Stimulated activated CD8-positive, alpha-beta memory T cell treated with anti-CD3 and anti-CD28 coated beads, Interleukin-2, amount 100 ng/mL, for 1 hour (primary cell): ENCODE results near the gene LRRC41.
"Not testable (repeated sequence)": the region's sequence is repeated elsewhere in the genome, so short reads cannot be mapped to it uniquely, and the experiment has no call there.

Experiments used
- DNase-seq, 2 donors: peaks; one replicate each; pipeline ENCODE4 v3.0.0-alpha.2; 2020; ENCODE audit warnings: low read depth in 2 of 2

The LRRC41 gene, protein sequence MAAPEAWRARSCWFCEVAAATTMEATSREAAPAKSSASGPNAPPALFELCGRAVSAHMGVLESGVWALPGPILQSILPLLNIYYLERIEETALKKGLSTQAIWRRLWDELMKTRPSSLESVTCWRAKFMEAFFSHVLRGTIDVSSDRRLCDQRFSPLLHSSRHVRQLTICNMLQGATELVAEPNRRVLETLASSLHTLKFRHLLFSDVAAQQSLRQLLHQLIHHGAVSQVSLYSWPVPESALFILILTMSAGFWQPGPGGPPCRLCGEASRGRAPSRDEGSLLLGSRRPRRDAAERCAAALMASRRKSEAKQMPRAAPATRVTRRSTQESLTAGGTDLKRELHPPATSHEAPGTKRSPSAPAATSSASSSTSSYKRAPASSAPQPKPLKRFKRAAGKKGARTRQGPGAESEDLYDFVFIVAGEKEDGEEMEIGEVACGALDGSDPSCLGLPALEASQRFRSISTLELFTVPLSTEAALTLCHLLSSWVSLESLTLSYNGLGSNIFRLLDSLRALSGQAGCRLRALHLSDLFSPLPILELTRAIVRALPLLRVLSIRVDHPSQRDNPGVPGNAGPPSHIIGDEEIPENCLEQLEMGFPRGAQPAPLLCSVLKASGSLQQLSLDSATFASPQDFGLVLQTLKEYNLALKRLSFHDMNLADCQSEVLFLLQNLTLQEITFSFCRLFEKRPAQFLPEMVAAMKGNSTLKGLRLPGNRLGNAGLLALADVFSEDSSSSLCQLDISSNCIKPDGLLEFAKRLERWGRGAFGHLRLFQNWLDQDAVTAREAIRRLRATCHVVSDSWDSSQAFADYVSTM

DNA sequence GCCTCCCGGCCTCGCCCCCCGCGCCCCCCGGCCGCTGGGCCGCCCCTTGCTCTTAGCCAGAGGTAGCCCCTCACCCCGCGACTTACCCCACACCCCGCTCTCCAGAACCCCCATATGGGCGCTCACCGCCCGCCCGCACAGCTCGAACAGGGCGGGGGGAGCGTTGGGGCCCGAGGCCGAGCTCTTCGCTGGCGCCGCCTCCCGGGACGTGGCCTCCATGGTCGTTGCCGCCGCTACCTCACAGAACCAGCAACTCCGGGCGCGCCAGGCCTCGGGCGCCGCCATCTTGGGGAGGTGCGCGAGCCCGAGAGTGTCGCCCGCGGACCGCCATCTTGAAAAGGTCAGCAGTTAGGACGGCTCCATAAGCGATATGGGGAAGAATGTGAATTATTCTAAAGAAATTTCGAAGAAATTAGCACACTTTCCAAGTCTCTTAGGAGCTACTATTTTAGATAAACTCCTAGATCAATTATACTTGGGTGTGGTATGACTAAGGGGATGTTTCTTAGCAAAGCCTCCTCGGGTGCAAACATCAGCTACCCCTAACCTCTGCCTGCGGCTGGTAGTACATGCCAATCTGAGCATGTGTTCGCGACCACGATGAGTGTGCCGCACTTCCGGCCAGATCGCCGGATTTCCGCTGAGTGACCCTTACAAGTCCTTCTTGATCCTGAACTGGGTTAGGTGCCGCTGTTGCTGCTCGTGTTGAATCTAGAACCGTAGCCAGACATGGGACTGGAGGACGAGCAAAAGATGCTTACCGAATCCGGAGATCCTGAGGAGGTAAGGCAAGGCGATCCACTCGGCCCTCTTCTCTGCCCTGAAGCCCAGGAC, at the start of gene LRRC41, which contains the start of gene UQCRH:
TSS of gene LRRC41 (minus strand) at position 579 of the 834 bp plus-strand sequence. CDS start at position 285, 294 bp downstream.
TSS of gene UQCRH (plus strand) at position 661 of the 834 bp plus-strand sequence. CDS start at position 730, 69 bp downstream.
- DNase-seq = peak; percentile 86 to 88

DNA sequence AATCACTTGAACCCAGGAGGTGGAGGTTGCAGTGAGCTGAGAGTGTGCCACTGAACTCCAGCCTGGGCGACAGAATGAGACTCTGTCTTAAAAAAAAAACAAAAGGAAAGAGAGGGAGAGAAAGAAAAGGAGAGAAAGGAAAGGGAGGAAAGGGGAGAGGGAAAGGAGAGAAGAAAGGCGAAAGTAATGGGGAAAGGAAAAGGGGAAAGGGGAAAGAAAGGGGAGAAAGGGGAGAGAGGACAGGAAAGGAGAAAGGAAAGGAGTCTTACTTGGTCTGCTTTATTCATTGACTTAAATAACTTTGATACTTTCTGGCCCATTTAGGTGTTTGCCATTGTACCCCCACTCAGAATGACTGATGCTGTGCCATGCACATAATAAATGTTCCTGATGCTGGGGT, 48.9 kb upstream of the LRRC41 start:
- no peak for DNase-seq

DNA sequence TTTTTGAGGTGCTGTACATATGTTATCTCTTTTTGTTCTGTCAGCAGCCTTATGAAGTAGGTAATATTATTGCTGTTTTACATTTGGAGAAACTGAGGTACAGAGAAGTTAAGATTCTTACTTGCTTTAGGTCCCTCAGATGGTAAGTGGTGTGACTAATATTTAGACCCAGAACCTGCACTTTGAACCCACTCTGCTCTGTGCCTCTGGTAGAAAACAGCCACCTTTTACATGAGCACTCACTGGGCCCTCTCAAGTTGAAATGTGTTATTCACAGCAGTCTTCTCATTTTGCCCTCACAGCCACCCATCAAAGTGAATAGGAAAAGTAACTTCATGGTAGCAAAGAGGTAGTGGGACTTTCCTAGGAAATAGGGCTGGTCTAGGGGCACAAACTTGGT, 41.9 kb upstream of the LRRC41 start:
- DNase-seq = no peak

DNA sequence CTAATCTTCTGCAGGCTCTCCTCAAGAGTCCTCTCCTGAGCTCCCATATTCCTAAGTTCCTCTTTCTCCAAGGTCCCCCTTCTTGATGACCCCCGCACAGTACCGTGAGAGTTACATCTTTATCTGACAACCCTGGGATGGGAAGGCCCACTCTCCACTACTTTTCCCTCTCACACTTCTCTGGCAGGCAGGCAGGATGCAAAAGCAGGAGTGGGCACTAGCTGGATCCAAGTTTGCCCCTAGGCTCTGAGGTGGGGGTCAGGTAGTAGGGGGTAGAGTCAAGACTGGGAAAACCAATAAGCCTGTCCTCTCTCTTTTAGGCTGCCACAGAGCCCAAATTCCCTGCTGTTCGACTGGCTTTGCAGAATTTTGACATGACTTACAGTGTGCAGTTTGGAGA, 41.1 kb upstream of the LRRC41 start:
- no peak for DNase-seq

DNA sequence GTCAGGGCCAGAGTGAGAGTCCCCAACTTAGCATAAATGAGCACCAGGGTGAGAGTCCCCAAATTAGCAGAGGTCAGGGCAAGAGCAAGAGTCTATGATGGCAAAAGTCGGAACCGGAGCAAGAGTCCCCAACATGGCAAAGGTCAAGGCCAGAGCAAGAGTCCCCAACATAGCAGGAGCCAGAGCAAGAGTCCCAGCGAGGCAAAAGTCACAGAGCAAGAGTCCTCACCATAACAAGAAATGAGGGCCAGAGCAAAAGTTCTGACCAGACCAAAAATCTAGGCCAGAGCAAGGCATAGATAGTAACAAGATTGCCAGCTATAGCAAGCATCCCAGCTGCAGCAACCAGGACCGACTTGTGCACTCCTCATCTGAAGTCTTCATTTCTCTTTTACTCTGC, 40.3 kb upstream of the LRRC41 start:
- no peak for DNase-seq

DNA sequence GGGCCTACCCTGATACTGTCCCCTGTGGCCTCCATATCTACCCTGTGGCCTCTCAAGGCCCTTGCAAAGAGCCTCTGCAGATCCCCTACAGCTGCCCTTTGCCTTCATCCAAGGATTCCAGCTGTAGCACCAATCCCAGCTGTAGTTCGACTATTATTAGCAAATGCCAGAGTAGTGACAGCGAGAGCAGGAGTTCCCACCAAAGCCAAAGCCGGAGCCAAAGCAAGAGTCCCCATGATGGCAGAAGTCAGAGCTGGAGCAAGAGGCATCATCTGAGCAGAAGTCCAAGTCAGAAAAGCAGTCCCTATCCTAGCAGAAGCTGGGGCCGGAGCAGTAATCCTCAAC, 39.9 kb upstream of the LRRC41 start:
- DNase-seq = no peak

DNA sequence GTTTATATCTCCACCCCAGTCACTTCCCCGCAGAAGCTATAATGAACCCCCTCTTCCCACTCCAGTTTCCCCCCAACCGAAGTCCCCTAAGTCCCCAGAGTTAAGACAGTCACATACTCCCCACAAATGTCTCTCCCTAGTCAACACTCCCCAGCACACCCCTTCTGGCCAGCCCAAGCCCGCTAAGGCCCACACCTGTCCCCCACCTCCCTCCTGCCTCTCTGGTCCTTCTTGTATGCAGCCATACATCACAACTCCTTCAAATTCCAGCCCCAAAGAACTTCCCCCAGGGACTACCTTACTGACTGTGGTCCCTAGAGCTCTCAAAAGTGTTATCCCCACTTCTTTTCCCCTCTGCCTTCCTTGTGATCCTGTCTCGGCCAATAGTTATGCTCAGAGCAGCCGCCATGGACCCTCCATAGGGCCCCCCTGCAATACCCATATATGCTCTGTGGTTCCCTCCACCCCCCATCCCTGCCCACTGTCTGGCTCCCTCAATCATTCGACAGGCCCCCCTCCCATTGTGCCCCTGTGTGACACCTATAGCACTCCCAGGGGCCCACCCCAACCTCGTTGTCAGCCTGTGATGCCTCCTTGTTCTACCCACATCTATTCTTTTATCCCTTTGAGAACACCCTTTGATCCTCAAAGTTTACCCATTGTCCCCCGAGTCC, 39.4 kb upstream of the LRRC41 start:
- no peak for DNase-seq

DNA sequence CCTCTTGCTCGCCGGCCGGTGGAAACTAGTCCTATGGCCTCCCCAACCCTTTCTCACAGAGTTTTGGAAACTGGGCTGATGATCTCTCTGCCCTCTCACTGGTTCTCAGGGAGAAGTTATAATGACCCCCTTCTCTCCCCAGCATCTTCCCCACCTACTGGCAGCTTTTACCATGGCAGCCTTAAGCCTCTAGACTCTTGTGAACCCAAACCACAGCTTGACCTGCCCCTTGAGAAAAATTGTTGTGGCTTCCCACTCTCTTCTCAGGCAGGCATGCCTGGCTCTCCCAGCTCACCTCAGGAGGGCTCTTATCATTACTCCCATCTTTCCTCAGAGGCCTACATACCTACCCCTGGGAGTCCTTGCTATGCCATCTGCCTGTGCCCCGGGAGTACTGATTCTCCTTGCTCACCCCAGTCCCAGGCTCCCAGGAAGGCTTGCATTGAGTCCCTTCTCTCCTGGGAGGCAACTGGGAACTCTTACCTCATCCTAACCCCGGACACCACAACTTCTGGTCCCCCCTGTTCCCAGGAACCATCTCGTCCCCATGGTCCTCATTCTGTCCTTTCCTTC, 38.8 kb upstream of the LRRC41 start:
- no peak for DNase-seq

DNA sequence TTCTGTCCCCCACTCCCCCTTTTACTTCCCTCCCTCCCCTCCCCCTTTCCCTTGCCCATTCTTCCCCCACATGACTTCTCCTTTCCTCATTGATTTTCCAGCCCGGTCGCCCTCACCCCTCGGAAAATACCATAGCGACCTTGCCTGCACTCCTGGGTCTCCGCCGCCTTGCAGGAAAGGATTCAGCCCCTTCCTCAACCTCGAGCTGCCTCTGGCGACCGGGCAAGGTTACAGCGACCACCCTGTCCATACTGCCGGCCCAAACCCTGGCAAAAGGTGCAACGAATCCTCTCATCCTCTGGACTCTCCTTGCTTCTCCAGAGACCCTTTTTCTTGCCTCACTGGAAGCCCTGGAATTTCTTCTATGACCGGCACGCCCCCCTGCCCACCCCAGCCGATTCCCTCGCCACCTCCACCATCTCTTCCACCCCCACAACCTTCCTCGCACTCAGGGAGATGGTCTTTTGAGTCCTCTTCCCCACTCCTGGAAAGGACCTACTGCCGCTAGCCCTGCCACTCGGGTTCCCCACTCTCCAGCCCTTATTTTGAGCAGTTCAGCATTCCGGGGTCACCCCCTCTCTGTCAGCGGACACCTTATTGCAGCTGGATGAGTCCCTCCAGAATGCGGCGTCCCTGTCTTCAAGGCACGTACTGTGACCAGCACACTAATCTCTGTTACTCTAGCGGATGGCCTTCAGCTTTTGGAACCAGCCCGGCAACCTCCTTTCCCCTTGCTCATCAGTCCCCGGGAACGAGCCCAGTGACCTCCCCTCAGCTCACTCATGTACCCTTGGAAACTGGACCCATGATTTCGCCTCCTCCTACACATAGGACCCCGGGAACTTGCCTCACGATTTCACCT, 38.0 kb upstream of the LRRC41 start:
- DNase-seq = no peak

DNA sequence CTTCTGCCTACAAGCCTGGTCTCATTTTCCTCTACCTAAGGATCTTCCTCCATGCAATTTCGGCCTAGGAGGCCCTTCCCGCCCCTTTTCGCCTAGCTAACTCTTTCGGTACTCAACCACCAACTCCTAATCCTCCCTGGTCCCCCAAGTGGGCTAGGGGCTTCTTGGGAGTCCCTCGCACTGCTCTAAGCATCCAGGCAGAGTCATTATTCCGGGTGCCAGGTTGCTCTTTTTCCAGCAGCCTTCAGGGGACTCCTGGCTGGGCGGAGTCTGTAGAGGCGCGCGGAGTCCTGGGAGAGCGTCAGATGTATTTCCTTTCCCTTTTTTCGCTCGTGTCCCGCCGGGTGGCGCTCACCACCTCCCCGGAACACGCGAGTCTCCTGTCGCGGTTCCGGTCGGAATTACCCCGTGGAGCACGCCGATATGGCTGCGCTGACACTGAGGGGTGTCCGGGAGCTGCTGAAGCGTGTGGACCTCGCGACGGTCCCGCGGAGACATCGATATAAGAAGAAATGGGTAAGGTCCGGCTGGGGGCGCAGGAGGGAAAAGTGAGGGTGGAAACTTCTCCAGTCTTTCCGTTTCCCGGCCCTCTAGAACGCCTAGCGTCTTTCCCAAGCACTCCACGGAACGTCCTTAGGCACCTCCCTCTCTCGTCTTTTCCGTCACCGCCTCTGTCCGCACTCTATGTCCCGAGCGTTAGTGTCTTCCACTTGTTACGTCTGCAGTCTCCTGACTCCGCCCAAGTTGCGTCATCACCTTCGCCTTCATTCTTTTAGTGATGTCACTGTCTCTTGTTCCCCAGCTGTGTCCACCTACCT, 37.2 kb upstream of the LRRC41 start, which contains the start of gene NSUN4:
TSS of gene NSUN4 (plus strand) at position 404 of the 818 bp plus-strand sequence. CDS start at position 424, 20 bp downstream.
- peak; percentile 59 to 67 for DNase-seq

DNA sequence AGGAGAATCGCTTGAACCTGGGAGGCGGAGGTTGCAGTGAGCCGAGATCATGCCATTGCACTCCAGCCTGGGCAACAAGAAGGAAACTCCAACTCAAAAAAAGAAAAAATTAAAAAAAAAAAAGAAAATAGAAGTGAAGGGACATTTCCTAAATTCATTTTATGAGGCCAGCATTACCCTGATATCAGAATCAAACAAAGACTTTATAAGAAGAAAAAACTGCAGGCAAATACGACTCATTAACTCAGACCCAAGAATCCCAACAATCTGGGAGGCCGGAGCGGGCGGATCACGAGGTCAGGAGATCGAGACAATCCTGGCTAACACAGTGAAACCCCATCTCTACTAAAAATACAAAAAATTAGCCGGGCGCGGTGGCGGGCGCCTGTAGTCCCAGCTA, 34.0 kb upstream of the LRRC41 start:
- DNase-seq = not testable (repeated sequence)

DNA sequence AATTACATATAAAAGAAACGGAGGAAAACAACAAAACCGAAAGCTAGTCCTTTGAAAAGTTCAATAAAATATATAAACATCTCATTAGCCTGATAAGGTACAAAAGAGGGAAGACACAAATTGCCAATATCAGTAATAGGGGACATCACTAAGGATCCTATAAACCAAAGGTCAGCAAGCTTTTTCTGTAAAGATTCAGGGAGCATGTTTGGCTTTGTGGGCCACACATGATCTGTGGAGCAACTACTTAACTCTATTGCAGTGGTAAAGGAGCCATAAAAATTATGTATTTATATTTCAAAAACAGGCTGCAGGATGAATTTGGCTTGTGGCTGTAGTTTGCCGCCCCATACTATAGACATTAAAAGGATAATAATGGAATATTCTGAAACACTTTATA, 31.7 kb upstream of the LRRC41 start:
- no peak for DNase-seq

DNA sequence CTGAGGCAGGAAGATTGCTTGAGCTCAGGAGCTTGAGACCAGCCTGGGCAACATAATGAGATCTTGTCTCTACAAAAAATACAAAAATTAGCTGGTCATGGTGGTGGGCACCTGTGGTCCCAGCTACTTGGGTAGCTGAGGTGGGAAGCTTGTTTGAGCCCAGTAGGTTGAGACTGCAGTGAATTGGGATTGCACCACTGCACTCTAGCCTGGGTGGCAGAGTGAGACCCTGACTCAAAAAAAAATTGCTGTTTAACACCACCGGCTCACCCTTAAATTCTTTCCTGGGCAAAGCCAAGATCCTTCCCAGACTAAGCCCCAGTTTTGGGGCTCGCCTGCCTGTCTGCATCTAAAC, 30.6 kb upstream of the LRRC41 start:
- no peak for DNase-seq

DNA sequence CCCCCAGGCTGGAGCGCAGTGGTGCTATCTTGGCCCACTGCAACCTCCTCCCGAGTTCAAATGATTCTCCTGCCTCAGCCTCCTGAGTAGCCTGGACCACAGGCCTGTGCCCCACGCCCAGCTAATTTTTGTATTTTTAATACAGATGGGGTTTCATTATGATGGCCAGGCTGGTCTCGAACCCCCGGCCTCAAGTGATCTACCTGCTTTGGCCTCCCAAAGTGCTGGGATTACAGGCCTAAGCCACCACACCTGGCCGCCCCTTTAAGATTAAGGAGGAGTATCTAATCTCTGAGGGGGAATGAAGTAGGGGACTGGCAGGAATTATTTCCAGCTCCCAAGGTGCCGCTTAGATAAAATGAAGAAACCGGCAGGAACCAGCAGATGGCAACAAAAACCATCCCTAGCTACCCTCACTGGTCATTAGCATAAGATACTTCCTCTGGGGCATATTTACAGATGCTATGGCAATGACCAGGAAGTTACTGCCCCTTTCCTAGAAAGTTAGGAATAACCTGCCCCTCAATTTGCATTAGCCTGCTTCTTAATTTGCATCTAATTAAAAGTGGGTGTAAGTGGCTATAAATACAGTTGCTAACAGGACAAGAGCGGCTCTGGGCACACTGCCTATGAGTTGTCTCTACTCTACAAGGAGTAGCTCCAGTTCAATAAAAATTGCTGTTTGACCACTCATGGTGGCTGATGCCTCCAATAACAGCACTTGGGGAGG, 30.0 kb upstream of the LRRC41 start:
- no peak for DNase-seq

DNA sequence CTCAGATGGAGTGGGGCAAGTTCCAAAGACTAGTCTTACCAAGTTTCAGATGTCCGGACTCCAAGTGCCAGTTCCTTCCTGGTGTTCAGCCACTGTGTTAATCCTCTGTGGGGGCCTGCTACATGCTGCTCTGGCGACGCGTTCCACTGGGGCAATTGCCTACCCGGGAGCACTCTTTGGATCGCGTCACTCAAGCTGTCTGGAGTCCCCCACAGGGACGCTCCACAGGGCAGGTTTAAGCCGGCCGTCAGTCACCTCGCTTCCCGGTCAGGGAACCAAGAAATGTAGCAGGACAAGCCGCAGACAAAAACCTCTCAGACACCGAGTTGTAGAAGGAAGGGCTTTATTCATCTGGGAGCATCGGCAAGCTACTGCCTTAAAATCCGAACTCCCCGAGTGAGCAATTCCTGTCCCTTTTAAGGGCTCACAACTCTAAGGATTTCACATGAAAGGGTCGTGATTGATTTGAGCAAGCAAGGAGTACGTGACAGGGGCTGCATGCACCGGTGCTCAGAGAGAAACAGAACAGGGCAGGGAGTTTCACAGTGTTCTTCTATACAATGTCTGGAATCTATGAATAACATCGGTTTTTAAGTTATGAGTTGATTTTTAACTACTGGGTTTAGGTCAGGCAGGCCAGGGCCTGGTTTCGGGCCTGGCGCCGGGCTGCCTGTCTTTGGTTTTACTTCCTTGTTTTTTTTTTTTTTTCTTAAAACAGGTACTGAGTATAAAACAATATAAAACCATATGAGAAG, 28.5 kb upstream of the LRRC41 start:
- DNase-seq = not testable (repeated sequence)

DNA sequence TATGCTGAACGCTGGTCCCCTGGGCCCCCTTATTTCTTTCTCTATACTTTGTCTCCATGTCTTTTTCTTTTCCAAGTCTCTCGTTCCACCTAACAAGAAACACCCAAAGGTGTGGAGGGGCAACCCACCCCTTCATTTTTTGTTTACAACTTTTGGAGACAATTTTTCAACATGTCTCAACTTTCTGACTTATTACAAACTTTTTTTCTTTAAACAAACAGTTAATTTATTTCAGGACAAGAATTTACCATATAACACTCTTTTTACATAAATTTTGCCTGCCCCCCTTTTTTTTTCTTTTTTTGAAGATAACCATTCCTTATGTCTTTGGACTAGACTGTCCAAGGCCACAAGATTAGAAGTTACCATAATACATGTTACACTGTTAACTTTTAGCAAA, 27.0 kb upstream of the LRRC41 start:
- not testable (repeated sequence) for DNase-seq

DNA sequence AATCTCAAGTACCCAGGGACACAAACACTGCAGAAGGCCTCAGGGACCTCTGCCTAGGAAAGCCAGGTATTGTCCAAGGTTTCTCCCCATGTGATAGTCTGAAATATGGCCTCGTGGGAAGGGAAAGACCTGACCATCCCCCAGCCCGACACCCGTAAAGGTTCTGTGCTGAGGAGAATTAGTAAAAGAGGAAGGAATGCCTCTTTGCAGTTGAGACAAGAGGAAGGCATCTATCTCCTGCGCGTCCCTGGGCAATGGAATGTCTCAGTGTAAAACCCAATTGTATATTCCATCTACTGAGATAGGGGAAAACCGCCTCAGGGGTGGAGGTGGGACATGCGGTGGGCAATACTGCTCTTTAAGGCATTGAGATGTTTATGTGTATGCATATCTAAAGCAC, 26.4 kb upstream of the LRRC41 start:
- not testable (repeated sequence) for DNase-seq

DNA sequence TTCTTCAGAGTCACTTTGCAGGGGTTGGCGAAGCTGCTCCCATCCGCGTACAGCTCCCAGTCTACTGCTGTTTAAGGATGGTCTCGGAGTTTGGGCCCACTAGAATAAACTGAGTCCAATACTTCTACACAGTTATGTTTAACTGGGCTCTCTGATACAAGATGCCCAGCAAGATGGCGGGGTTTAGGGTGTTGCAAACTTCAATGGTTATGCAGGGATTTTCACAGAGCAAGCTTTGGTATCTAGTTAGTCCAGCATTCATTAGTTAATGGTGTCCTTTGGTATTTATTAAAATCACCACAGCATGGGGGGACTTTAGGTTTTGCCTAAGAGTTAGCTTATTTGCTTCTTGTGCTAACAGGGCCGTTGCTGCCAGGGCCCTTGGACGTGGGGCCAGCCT, 24.8 kb upstream of the LRRC41 start:
- DNase-seq = not testable (repeated sequence)
